Activated CD4-positive, alpha-beta T cell treated with anti-CD3 and anti-CD28 coated beads for 36 hours (primary cell): ENCODE data around the gene LRRC55. TPM values are rescaled to one million over a fixed set of nuclear protein-coding genes. Genes with fewer than 3 reads are reported as not detected.

Experiments used
- ATAC-seq: fragments of 200-7000 bp; cut with Tn5 transposase; one replicate; pipeline ENCODE4 v1.10.0; 2021; ENCODE audit warnings: mild to moderate bottlenecking, moderate library complexity
- CTCF ChIA-PET: fragments of 350-600 bp; sonication (Branson Sonifier 250); formaldehyde crosslinking; loops from one replicate; lab custom pipeline; 2021; ENCODE audit warnings: antibody characterized with exemption; lab: Charles Lee
- POLR2A ChIA-PET: fragments of 350-600 bp; sonication (Branson Sonifier 250); formaldehyde crosslinking; loops from one replicate; lab custom pipeline; 2021; ENCODE audit warnings: antibody characterized with exemption, inconsistent platforms; lab: Charles Lee
- DNase-seq: peaks from one replicate; pipeline ENCODE4 v3.0.0-alpha.2; 2020
- H3K27ac Mint-ChIP-seq: one replicate; pipeline ENCODE4 v1.8.0; 2021; ENCODE audit warnings: mixed read lengths
- H3K27me3 Mint-ChIP-seq: one replicate; pipeline ENCODE4 v1.8.0; 2021; ENCODE audit warnings: mixed read lengths
- H3K36me3 Mint-ChIP-seq: one replicate; pipeline ENCODE4 v1.8.0; 2021; ENCODE audit warnings: low read depth, mixed read lengths
- H3K4me1 Mint-ChIP-seq: one replicate; pipeline ENCODE4 v1.8.0; 2021; ENCODE audit warnings: mixed read lengths
- H3K4me3 Mint-ChIP-seq: one replicate; pipeline ENCODE4 v1.8.0; 2021; ENCODE audit warnings: mild to moderate bottlenecking, moderate library complexity, mixed read lengths
- H3K9me3 Mint-ChIP-seq: one replicate; pipeline ENCODE4 v1.8.0; 2021; ENCODE audit warnings: low read depth, mixed read lengths
- intact Hi-C, 2 experiments: fragments of 100-400 bp; cut with DNase I in 1 of 2; cut with micrococcal nuclease in 1 of 2; formaldehyde crosslinking; loops; one replicate each; pipeline versions ENCODE4 v1.14.2 to v1.15.1; 2022 to 2024; cut with DNase I, micrococcal nuclease
- total RNA-seq, 2 experiments: library from RNA; stranded (reverse); gene quantifications; one replicate each; pipeline ENCODE4 v1.2.3, GENCODE V29; 2021

The LRRC55 gene
- total RNA-seq, 2 experiments from 2014 or later: not detected

GRCh38 chr11:57150454-57150917 lies 31.3 kb upstream of the LRRC55 start:
- no peak for ATAC-seq
- intact Hi-C loops: no loop called here
- Mint-ChIP-seq H3K27me3 (peaks cover 15% of the 10 kb centered on the region), H3K36me3 (no peaks in the 10 kb centered on the region), H3K4me1 (no peaks in the 10 kb centered on the region), H3K4me3 (no peak overlapping the region), H3K27ac (no peak overlapping the region), H3K9me3 (no peaks in the 10 kb centered on the region)
- ChIA-PET CTCF (no interaction called here), POLR2A (no interaction called here)
- no peak for DNase-seq

GRCh38 chr11:57152134-57152533 lies 29.6 kb upstream of the LRRC55 start:
- DNase-seq (no peak), ATAC-seq (no peak)
- no peak overlapping the region for H3K27ac Mint-ChIP-seq
- CTCF ChIA-PET: no interaction called here
- peaks cover 19% of the 10 kb centered on the region for H3K27me3 Mint-ChIP-seq
- intact Hi-C loops: no loop called here
- no peaks in the 10 kb centered on the region for H3K36me3 Mint-ChIP-seq
- no peak overlapping the region for H3K4me3 Mint-ChIP-seq
- no peaks in the 10 kb centered on the region for H3K9me3 Mint-ChIP-seq
- POLR2A ChIA-PET: no interaction called here
- H3K4me1 Mint-ChIP-seq: no peaks in the 10 kb centered on the region

- ChIA-PET CTCF (no interaction called here), POLR2A (no interaction called here)
- Mint-ChIP-seq H3K4me3 (no peak overlapping the region), H3K27me3 (peaks cover 20% of the 10 kb centered on the region), H3K9me3 (no peaks in the 10 kb centered on the region), H3K4me1 (no peaks in the 10 kb centered on the region), H3K36me3 (no peaks in the 10 kb centered on the region), H3K27ac (no peak overlapping the region)
- ATAC-seq (no peak), DNase-seq (no peak)
- intact Hi-C loops: no loop called here
These were observed 28.3 kb upstream of the LRRC55 start for GRCh38 chr11:57153448-57153847.

GRCh38 chr11:57154739-57155138 lies 27.0 kb upstream of the LRRC55 start:
- DNase-seq (no peak), ATAC-seq (no peak)
- Mint-ChIP-seq H3K4me1 (no peaks in the 10 kb centered on the region), H3K9me3 (no peaks in the 10 kb centered on the region), H3K36me3 (no peaks in the 10 kb centered on the region), H3K27ac (no peak overlapping the region), H3K4me3 (no peak overlapping the region), H3K27me3 (peaks cover 19% of the 10 kb centered on the region)
- intact Hi-C loops: no loop called here
- ChIA-PET CTCF (no interaction called here), POLR2A (no interaction called here)

DNA sequence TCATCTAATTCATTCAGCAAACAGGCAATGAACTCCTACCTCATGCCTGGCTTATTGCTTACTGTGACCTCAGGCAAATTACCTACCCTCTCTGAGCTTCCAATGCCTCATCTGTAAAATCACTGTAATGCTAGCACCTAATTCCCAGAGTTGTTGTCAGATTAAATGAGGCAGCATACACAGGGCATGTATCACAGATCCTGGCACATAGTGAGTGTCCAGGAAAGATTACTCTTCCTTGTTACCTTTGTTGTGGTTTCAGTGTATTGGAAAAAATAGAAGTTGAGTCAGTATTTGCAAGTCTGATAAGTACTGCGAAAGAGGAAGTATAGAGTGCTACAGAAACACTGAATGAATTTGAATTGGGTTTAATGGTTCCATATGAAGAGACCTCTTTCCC lies 26.4 kb upstream of the LRRC55 start:
- intact Hi-C loops: no loop called here
- ATAC-seq: no peak
- CTCF ChIA-PET: no interaction called here
- no peaks in the 10 kb centered on the region for H3K9me3 Mint-ChIP-seq
- peaks cover 21% of the 10 kb centered on the region for H3K27me3 Mint-ChIP-seq
- POLR2A ChIA-PET: no interaction called here
- no peaks in the 10 kb centered on the region for H3K4me1 Mint-ChIP-seq
- H3K36me3 Mint-ChIP-seq: no peaks in the 10 kb centered on the region
- DNase-seq: no peak
- no peak overlapping the region for H3K4me3 Mint-ChIP-seq
- no peak overlapping the region for H3K27ac Mint-ChIP-seq

- Mint-ChIP-seq H3K36me3 (no peaks in the 10 kb centered on the region), H3K4me3 (no peak overlapping the region), H3K27ac (no peak overlapping the region), H3K4me1 (no peaks in the 10 kb centered on the region), H3K9me3 (no peaks in the 10 kb centered on the region), H3K27me3 (peaks cover 18% of the 10 kb centered on the region)
- ATAC-seq (no peak), DNase-seq (no peak)
- ChIA-PET POLR2A (no interaction called here), CTCF (no interaction called here)
- intact Hi-C loops: no loop called here
These were observed 25.7 kb upstream of the LRRC55 start for GRCh38 chr11:57155838-57156607.

GRCh38 chr11:57156928-57157327 lies 24.8 kb upstream of the LRRC55 start:
- DNase-seq: no peak
- H3K9me3 Mint-ChIP-seq: no peaks in the 10 kb centered on the region
- H3K27me3 Mint-ChIP-seq: peaks cover 19% of the 10 kb centered on the region
- no peaks in the 10 kb centered on the region for H3K4me1 Mint-ChIP-seq
- ATAC-seq: no peak
- ChIA-PET CTCF (no interaction called here), POLR2A (no interaction called here)
- H3K4me3 Mint-ChIP-seq: no peak overlapping the region
- no peaks in the 10 kb centered on the region for H3K36me3 Mint-ChIP-seq
- no peak overlapping the region for H3K27ac Mint-ChIP-seq
- intact Hi-C loops: no loop called here

- H3K27me3 Mint-ChIP-seq: peaks cover 20% of the 10 kb centered on the region
- no peak overlapping the region for H3K27ac Mint-ChIP-seq
- POLR2A ChIA-PET: no interaction called here
- CTCF ChIA-PET: interaction anchor here (0.5 kb wide), 1 partner anchor 114 kb away, joined by 3 read pairs; no protein-coding TSS in a partner anchor
- ATAC-seq (no peak), DNase-seq (no peak)
- intact Hi-C loops: no loop called here
- H3K36me3 Mint-ChIP-seq: no peaks in the 10 kb centered on the region
- no peak overlapping the region for H3K4me3 Mint-ChIP-seq
- no peaks in the 10 kb centered on the region for H3K9me3 Mint-ChIP-seq
- no peaks in the 10 kb centered on the region for H3K4me1 Mint-ChIP-seq
These were observed 24.1 kb upstream of the LRRC55 start for GRCh38 chr11:57157624-57158023.

- no peaks in the 10 kb centered on the region for H3K4me1 Mint-ChIP-seq
- ChIA-PET CTCF (no interaction called here), POLR2A (no interaction called here)
- ATAC-seq: no peak
- no peak overlapping the region for H3K4me3 Mint-ChIP-seq
- intact Hi-C loops: no loop called here
- H3K27me3 Mint-ChIP-seq: peaks cover 20% of the 10 kb centered on the region
- H3K27ac Mint-ChIP-seq: no peak overlapping the region
- no peaks in the 10 kb centered on the region for H3K36me3 Mint-ChIP-seq
- DNase-seq: no peak
- H3K9me3 Mint-ChIP-seq: no peaks in the 10 kb centered on the region
These were observed 23.6 kb upstream of the LRRC55 start for GRCh38 chr11:57158180-57158579.

DNA sequence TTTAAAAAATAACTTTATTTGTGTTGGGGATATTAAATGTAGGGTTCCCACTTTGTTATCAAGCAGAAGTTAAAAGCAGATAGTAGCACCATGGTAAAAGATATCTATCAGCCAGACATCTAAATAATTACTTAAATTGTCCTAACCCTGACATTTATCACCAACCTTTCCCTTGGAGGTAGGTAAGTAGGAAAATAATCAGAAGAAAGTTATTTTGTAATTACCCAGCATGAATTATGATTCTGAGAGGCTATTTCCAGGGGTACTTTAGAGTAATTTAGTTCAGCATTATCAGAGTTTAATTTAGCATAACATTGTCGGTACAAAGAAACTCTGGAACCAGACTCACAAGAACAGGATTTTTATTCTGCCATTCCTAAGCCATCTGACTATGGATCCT lies 23.2 kb upstream of the LRRC55 start:
- ChIA-PET CTCF (no interaction called here), POLR2A (no interaction called here)
- H3K27me3 Mint-ChIP-seq: peaks cover 20% of the 10 kb centered on the region
- H3K4me3 Mint-ChIP-seq: no peak overlapping the region
- H3K4me1 Mint-ChIP-seq: no peaks in the 10 kb centered on the region
- intact Hi-C loops: no loop called here
- no peaks in the 10 kb centered on the region for H3K9me3 Mint-ChIP-seq
- no peaks in the 10 kb centered on the region for H3K36me3 Mint-ChIP-seq
- ATAC-seq (no peak), DNase-seq (no peak)
- H3K27ac Mint-ChIP-seq: no peak overlapping the region

DNA sequence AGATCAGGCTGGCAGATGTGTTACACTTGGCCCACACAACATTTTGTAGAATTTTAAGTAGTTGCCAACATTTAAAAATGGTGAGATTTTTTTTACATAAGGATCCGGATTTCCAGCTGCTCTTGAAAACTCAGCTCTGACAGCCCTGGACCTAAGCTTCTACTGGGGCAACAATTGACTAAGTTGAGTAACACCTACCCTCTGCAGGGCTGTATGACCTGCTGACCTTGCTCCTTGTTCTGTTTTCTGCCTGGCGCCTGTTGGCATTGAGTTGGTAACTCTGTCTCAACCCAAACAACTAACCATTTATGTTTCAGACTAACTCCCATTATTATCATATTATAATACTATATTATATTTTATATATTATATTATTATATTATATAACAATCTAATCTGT lies 21.1 kb upstream of the LRRC55 start:
- DNase-seq: no peak
- no peak for ATAC-seq
- no peaks in the 10 kb centered on the region for H3K4me1 Mint-ChIP-seq
- H3K36me3 Mint-ChIP-seq: no peaks in the 10 kb centered on the region
- H3K9me3 Mint-ChIP-seq: no peaks in the 10 kb centered on the region
- POLR2A ChIA-PET: no interaction called here
- no peak overlapping the region for H3K27ac Mint-ChIP-seq
- CTCF ChIA-PET: no interaction called here
- H3K4me3 Mint-ChIP-seq: no peak overlapping the region
- intact Hi-C loops: no loop called here
- H3K27me3 Mint-ChIP-seq: peaks cover 13% of the 10 kb centered on the region

DNA sequence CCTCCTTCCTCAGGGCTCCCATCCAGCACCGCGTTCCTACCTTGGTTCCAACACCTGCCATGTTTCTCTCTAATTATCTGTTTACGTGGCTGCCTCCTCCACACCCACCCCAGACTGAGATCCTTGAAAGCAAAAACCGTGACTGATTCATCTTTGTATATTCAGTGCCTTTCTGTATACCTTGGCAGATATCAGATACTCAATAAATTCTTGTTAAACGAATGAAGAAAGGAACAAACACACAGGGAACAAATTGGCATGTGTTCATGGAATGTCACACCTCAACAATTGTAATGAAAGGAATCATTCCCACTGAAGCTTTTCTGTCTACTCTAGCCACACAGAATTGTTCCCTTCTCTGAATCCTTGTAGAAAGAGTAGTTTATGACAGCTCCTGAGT lies 20.4 kb upstream of the LRRC55 start:
- DNase-seq: no peak
- ChIA-PET POLR2A (interaction anchor here (0.6 kb wide), 1 partner anchor 620 kb away, joined by 3 read pairs; no protein-coding TSS in a partner anchor), CTCF (no interaction called here)
- peaks cover 9% of the 10 kb centered on the region for H3K27me3 Mint-ChIP-seq
- no peak overlapping the region for H3K4me3 Mint-ChIP-seq
- H3K36me3 Mint-ChIP-seq: no peaks in the 10 kb centered on the region
- intact Hi-C loops: no loop called here
- ATAC-seq: no peak
- H3K27ac Mint-ChIP-seq: no peak overlapping the region
- H3K4me1 Mint-ChIP-seq: no peaks in the 10 kb centered on the region
- H3K9me3 Mint-ChIP-seq: no peaks in the 10 kb centered on the region
